Omental fat pad (tissue), 4 donors: ENCODE data around the gene TUT7. TPM values are rescaled to one million over a fixed set of nuclear protein-coding genes. Genes with fewer than 3 reads are reported as not detected.

Experiments
- ATAC-seq: fragments of 150-250 bp; one replicate; pipeline ENCODE4 v1.9.1; 2016; ENCODE audit warnings: mild to moderate bottlenecking, moderate library complexity; ENCODE audit not compliant: low FRiP score
- DNase-seq: peaks from one replicate; pipeline ENCODE4 v3.0.0-alpha.2; 2019; ENCODE audit warnings: low spot score
- total RNA-seq, 4 donors: library from RNA; depleted of rRNA; stranded (reverse); fragments of >200 nt; gene quantifications; one replicate each; pipeline ENCODE4 v1.1.0, GENCODE V29; 2016
- TF ChIP-seq, protein P1 (sequence below), 3 donors: fragments of 450-650 bp; IDR thresholded peaks; one replicate each; pipeline ENCODE4 v1.5.1; 2016 to 2017; ENCODE audit warnings: antibody characterized with exemption in 3 of 3, mild to moderate bottlenecking in 3 of 3, moderate library complexity in 2 of 3

Gene TUT7
- total RNA-seq, 4 donors from 2014 or later = 50.8 to 61.8 (median 56.7) TPM

DNA sequence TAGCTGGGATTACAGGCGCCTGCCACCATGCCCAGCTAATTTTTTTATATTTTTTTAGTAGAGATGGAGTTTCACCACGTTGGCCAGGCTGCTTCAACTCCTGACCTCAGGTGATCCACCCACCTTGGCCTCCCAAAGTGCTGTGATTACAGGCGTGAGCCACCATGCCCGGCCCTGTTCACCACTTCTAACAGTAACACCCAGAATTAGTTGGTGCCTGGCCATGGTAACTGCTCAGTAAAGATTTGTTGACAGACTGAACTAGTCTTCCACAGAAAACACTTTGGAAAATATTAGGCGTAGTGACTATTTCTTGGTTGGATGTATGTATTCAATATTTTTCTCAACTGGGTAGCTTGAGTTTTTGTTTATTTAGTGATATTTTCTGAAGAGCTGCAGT, 24.0 kb downstream of the TUT7 start:
- TF ChIP-seq, protein P1, sequence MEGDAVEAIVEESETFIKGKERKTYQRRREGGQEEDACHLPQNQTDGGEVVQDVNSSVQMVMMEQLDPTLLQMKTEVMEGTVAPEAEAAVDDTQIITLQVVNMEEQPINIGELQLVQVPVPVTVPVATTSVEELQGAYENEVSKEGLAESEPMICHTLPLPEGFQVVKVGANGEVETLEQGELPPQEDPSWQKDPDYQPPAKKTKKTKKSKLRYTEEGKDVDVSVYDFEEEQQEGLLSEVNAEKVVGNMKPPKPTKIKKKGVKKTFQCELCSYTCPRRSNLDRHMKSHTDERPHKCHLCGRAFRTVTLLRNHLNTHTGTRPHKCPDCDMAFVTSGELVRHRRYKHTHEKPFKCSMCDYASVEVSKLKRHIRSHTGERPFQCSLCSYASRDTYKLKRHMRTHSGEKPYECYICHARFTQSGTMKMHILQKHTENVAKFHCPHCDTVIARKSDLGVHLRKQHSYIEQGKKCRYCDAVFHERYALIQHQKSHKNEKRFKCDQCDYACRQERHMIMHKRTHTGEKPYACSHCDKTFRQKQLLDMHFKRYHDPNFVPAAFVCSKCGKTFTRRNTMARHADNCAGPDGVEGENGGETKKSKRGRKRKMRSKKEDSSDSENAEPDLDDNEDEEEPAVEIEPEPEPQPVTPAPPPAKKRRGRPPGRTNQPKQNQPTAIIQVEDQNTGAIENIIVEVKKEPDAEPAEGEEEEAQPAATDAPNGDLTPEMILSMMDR (IDR thresholded peaks at IDR 0.05) = no peak
- DNase-seq (no peak), ATAC-seq (no peak)

DNA sequence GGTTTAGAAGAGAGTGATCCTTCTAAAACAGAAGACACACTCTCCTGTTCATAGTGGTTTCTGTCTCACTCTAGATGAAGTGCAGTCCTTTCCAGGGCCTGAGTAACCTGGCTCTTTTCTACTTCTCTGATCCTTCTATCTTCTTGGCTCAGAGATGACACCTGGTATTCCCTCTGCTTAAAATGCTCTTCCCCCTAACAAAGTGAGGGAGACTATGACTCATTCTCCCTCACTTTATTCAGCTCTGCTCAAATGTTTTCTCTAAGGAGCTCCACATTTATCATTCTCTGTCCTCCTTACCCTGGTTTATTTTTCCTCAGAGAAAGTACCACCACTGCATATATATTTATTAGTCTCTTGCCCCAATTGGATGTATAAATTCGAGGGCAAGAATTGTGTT, 24.6 kb downstream of the TUT7 start:
- DNase-seq (no peak), ATAC-seq (peak; percentile 87)
- TF ChIP-seq, protein P1 (IDR thresholded peaks at IDR 0.05) = no peak

DNA sequence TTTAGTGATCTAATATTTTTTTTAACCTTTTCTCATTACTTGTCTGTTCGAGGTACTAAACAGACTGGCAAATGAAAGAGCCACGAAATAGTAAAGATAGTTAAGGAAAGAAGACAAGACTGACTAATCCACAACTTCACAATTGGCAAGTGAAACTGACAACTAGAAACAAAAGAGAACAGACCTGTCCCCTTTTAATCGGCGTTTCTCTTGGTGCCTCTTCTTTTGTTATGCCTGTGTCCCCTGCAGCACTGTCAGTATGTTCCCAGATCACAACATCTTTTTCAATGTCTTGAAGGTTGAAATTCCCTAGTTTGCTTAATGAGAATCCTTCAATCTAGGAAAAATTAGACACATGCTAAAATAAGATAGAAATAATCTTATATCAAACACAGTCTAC, 26.1 kb downstream of the TUT7 start:
- ATAC-seq (no peak), DNase-seq (no peak)
- TF ChIP-seq, protein P1 (IDR thresholded peaks at IDR 0.05) = no peak

DNA sequence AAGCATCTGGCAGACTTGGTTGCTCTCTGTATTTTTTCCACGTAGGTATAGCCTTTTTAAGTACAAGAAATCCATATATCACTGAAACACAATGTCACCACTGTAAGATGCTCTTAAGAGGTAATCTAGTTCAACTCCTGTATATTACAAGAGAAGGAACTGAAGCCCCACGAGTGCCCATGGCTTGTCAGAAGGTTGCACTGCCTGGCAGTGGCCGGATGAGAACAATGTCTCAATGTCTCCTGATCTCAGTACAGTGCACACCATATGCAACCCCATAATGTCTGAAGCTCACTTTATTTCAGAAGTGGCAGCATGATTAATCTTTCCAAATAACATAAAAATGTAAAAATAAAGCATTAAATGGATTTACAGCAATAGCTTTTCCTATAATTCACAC, 27.7 kb downstream of the TUT7 start:
- no peak for DNase-seq
- TF ChIP-seq, protein P1 (IDR thresholded peaks at IDR 0.05) = no peak
- ATAC-seq = no peak

DNA sequence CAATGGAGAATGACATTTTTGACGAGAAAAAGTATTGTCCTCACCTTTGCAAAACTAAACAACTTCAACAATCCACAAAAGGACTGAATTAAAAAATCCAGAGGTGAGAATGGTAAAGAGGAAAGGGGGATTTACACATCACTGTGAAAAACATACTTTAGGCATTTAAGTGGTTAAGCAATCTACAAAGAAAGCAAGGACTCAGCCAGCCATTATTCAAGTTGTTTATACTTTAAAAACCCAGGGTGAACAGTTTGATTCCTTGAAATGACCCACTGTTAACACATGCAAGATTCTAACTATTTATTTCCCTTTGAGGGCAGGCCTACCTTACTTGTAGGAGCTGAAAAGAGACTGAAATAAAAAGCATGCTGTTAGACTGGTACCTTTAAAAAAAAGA, 29.3 kb downstream of the TUT7 start:
- TF ChIP-seq, protein P1 (IDR thresholded peaks at IDR 0.05) = no peak
- ATAC-seq (no peak), DNase-seq (no peak)

DNA sequence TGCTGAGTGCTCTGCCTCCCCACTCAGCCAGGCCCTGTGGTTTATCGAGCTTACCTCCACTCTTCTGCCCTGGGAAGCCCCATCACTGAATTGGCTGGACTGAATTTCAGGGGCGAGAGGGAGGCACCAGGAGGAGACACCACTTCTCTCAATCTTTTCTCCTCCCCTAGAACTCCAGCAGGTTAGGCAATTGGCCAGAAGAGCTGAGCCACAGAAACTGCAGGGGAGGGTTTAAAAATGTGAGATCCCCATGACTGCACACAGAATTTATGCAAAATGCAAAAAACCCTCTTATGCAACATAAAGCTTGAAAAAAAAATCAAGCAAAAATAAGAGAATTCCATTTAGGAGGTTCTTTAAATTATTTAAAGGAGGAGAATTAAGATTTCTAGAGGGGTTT, 29.9 kb downstream of the TUT7 start:
- peak; percentile 41 for ATAC-seq
- DNase-seq = no peak
- TF ChIP-seq, protein P1 (IDR thresholded peaks at IDR 0.05) = no peak

DNA sequence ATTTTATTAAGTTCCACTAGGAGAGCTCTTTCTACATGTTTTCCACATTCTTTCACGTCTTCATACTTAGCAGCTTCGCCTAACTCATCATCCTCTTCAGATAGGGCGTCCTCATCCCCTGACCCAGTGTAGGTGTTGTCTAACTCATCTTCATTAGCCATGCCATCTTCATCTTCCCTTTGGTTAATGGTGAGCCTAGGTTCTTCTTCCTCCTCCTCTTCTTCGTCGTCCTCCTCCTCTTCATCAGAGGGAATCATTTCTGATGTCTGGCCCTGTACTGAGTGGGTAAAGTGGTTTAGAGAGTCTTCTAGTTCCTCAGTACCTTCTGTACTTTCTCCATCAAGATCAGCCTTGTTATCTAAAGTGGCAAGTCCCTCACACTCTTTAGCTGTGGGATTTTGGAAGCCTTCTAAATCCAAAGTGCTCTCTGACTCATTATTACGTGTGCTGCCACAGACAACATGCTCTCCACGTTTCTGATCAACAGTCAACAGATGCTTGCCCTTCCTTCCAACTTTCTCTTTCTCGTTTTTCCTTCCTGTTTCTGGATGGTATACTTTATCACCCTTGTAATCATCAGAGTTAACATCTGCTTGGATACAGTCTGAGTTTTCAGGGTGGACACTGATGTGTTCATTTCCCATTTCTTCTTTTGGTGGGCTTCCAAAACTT, 31.1 kb downstream of the TUT7 start:
- TF ChIP-seq, protein P1 (IDR thresholded peaks at IDR 0.05) = no peak
- ATAC-seq (peak; percentile 63), DNase-seq (no peak)
